ENCODE results near the gene PYHIN1. TPM values are rescaled to one million over a fixed set of nuclear protein-coding genes. Genes with fewer than 3 reads are reported as not detected.

Gene PYHIN1
- 10 to 100 TPM in 1 of 4 donors, 1 to 10 TPM in 3; 1.6 to 32.2 (median 5.3) TPM for total RNA-seq

DNA sequence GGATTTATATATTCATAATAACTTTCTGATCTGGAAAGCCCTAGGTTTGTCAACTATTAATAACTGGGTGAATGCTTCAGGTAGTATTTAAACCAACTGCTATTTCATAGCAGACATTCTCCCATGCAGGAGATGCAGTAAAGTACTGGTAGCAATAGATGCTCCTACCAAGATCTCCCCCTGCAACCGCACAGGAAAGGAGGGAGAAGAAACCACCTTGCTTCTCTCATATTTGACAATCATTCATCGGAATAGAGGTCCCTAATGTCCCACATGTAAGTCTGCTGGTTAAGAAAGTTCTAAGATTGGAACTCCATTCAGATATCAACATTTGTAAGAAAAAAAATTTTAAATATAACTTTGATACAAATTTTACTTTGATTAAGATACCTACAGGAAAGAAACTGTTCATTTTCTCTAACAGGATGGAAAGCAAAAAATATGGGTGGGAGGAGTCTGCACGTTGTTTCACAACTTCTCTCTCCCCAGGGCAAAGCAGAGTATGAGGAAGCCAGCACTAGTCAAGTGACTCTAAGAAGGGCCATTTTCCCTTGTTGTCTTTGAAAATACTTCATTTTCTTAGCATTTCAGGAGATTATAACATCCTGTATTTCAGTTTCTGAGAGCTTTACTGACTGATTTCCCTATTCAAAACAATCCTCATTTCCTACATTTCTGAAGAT lies at the start of gene PYHIN1:
Gene PYHIN1, plus strand, starts transcription at position 498 of the 683 bp plus-strand sequence. CDS start 5,359 bp downstream, outside the sequence.
- TF ChIP-seq, protein P1, sequence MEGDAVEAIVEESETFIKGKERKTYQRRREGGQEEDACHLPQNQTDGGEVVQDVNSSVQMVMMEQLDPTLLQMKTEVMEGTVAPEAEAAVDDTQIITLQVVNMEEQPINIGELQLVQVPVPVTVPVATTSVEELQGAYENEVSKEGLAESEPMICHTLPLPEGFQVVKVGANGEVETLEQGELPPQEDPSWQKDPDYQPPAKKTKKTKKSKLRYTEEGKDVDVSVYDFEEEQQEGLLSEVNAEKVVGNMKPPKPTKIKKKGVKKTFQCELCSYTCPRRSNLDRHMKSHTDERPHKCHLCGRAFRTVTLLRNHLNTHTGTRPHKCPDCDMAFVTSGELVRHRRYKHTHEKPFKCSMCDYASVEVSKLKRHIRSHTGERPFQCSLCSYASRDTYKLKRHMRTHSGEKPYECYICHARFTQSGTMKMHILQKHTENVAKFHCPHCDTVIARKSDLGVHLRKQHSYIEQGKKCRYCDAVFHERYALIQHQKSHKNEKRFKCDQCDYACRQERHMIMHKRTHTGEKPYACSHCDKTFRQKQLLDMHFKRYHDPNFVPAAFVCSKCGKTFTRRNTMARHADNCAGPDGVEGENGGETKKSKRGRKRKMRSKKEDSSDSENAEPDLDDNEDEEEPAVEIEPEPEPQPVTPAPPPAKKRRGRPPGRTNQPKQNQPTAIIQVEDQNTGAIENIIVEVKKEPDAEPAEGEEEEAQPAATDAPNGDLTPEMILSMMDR (IDR thresholded peaks at IDR 0.05) = no peak
- TF ChIP-seq POLR2A (IDR thresholded peaks at IDR 0.05) = no peak
- Histone ChIP-seq H3K9me3 (no peaks in the 10 kb centered on the region), H3K27me3 (no peaks in the 10 kb centered on the region), H3K27ac (peak within 1 kb of the TSS; percentile 51 to 72 (median 64)), H3K36me3 (no peaks in the 10 kb centered on the region), H3K4me1 (no peaks in the 10 kb centered on the region), H3K4me3 (peak within 1 kb of the TSS; percentile 24 to 41 (median 37))
- DNase-seq = peak in 2 of 3 donors; percentile 51 to 59

DNA sequence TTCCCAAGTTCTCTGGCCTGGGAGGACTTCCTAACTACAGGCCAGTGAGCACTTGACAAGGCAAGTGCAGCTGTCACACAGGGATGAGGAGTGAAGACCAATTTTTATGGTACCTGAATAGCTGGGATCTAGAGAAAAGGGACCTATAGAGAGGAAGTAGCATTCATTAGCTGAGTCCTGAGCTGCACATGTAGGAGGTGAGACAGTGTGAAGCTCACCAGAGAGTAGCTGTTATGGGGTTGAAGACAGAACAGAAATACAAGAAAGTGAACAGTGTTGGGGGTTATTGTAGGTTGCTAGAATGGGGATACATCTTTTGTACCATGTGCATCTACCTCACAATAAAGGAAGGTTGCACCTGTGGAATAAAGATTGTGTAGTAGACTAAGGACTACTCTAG lies 37.7 kb upstream of the PYHIN1 start:
- TF ChIP-seq, protein P1 (IDR thresholded peaks at IDR 0.05) = no peak
- no peak for TF ChIP-seq POLR2A (IDR thresholded peaks at IDR 0.05)
- no peak overlapping the region for H3K27ac ChIP-seq
- no peaks in the 10 kb centered on the region for H3K9me3 ChIP-seq
- no peaks in the 10 kb centered on the region for H3K27me3 ChIP-seq
- H3K4me1 ChIP-seq = no peaks in the 10 kb centered on the region
- no peak overlapping the region for H3K4me3 ChIP-seq
- H3K36me3 ChIP-seq = no peaks in the 10 kb centered on the region
- no peak for DNase-seq

DNA sequence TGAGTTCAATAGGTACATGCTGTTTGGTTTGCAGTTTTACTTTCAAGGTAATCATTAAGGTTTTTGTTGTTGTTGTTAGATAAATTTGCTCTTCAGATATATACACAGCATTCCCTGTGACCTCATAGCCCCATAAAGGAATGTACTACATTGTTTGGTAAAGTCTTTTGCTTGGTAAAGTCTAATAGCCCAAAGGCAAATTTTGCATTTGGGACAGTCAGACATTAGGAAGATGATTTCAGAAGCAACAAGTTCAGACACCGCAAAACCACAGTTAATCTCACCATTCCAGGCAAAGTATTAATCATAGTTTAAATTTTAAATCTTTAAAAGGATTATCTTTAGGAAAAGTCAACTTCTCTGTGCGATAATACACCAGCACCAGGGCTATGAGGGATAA lies 32.6 kb upstream of the PYHIN1 start:
- no peaks in the 10 kb centered on the region for H3K36me3 ChIP-seq
- no peaks in the 10 kb centered on the region for H3K4me1 ChIP-seq
- no peak overlapping the region for H3K4me3 ChIP-seq
- TF ChIP-seq, protein P1 (IDR thresholded peaks at IDR 0.05) = no peak
- TF ChIP-seq POLR2A (IDR thresholded peaks at IDR 0.05) = no peak
- no peak overlapping the region for H3K27ac ChIP-seq
- DNase-seq = no peak
- H3K9me3 ChIP-seq = no peaks in the 10 kb centered on the region
- H3K27me3 ChIP-seq = no peaks in the 10 kb centered on the region

DNA sequence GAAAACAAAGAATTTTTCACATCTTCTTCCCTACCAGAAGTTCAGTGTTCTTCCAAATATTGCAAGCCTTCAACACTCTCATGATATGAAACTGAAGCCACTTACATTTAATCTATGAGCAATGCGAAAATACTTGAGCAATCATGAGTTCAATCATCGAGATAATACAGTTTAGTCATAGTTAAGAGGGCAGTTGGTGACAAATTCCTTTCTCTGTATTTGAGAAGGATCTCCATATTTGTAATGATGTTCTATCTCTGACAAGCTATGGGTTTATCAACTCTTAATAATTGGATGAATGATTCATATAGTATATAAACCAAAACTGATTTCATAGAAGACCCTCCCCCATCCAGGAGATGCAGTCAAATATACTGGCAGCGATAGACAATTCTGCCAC lies 29.7 kb upstream of the PYHIN1 start:
- DNase-seq = no peak
- no peaks in the 10 kb centered on the region for H3K36me3 ChIP-seq
- TF ChIP-seq, protein P1 (IDR thresholded peaks at IDR 0.05) = no peak
- no peak for TF ChIP-seq POLR2A (IDR thresholded peaks at IDR 0.05)
- H3K27ac ChIP-seq = no peak overlapping the region
- no peaks in the 10 kb centered on the region for H3K4me1 ChIP-seq
- H3K27me3 ChIP-seq = no peaks in the 10 kb centered on the region
- H3K4me3 ChIP-seq = no peak overlapping the region
- no peaks in the 10 kb centered on the region for H3K9me3 ChIP-seq

DNA sequence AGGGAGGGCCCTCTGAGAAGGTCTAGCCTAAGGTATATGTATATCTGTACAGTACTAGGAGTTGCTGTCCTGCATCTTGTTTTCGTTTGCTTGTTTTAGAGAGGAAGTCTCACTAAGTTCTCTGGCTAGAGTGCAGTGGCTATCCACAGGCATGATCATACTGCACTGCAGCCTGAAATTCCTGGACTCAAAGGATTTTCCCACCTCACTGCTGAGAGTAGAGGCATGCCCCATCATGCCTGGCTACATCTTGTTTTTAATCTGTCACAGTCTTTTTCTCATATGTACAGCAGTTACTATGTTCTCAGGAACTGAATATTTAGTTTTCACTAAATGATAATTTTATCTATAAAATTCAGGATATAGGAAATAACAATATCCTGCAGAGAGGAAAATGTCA lies 15.3 kb upstream of the PYHIN1 start:
- DNase-seq = no peak
- H3K36me3 ChIP-seq = no peaks in the 10 kb centered on the region
- H3K27me3 ChIP-seq = no peaks in the 10 kb centered on the region
- peaks cover 0 to 10% (median 0%) of the 10 kb centered on the region in 4 donors for H3K9me3 ChIP-seq
- TF ChIP-seq POLR2A (IDR thresholded peaks at IDR 0.05) = no peak
- TF ChIP-seq, protein P1 (IDR thresholded peaks at IDR 0.05) = no peak
- no peak overlapping the region for H3K27ac ChIP-seq
- H3K4me1 ChIP-seq = no peaks in the 10 kb centered on the region
- no peak overlapping the region for H3K4me3 ChIP-seq

Measured in Peyer's patch (tissue), 4 donors.